Hematopoietic multipotent progenitor cell treated with erythropoietin and hydrocortisone succinate and interleukin-3 and kit ligand, for 4 days (in vitro differentiated cells): ENCODE results near the gene SPRED3.

Experiments
- DNase-seq: peaks from one replicate; pipeline ENCODE4 v3.0.0-alpha.2; 2015

The SPRED3 gene

DNA sequence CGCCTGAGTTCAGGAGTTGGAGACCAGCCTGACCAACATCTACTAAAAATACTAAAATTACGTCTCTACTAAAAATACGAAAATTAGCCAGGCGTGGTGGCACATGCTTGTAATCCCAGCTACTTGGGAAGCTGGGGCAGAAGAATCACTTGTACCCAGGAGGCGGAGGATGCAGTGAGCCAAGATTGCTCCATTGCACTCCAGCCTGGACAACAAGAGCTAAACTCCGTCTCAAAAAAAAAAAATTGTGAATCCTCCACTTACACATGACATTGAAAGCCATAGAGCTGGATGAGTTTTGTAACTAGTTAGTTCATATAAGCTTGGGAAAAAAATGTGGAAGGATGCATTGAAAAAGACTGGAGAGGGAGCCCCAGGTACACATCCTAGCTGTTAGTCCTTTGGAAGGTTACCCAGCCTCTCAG, 14.6 kb upstream of the SPRED3 start:
- DNase-seq: no peak

DNA sequence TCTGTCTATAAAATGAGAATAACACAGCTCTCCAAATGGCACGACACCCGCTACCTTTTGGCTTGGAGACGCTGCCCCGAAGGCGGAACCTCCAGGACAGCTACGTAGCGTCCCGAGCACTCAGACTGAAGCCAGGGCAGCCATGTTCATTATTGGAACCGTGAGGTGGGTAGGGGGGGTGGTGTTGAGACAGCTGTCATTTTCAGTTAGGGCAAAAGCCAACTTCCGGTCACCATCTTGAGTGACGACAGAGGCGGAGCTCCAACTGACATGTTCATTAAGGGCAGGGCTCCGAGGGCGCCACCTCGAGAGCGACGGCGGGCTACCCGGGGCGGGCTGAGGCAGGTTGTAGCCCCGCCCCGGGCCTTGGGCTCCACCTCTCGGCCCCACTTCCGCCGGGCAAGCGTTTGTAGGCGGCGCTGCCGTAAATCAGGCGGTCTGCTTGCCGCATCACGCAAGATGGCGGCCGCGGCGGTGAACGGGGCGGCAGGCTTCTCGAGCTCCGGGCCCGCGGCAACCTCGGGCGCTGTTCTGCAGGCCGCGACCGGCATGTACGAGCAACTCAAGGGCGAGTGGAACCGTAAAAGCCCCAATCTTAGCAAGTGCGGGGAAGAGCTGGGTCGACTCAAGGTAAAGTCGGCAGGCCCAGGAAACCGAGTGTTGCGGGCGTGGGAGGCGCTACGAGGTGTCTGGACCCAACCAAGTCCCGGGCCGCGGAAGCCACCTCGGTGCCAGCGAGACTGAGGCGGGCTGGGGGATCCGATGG, 14.0 kb upstream of the SPRED3 start, which contains the start of gene PSMD8:
PSMD8 (plus strand) TSS at position 240 of the 766 bp plus-strand sequence; CDS start at position 271, 31 bp downstream.
- peak; percentile 100 for DNase-seq

DNA sequence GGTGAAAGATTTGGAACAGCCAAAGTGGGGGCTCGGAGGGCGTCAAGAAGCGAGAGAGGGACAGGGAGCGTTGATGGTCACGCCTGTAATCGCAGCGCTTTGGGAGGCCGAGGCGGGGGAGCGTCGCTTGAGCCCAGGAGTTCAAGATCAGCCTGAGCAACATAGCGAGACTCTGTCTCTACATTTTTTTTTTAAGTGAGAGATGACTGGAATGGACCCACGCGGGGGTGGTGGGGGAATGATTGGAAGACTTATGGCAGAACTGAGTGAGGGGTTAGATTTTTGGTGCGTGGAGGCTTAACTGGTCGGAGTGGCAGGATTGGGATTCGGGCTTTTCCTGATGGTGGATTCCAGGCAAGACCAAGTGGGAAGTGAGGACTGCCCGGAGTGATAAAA, 13.4 kb upstream of the SPRED3 start:
- peak; percentile 56 for DNase-seq

DNA sequence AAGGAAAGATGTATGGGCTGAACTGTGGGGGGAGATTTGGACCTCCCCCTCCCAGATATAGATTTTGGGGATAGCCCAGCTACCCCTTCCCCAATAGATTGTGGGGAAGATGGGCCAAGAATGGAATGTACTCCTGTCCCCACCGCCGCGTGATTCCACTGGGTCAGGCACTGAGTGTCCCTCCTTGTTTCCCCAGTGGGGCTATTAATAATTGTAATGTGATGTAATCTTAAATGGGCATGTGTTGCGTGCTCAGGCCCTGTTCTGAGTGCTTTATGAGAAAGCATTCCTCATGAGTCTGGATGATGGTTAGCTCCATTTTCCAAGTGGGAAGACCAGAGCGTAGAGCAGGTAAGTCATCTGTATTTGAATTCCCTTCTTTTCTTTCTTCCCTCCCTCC, 12.7 kb upstream of the SPRED3 start:
- DNase-seq: no peak

DNA sequence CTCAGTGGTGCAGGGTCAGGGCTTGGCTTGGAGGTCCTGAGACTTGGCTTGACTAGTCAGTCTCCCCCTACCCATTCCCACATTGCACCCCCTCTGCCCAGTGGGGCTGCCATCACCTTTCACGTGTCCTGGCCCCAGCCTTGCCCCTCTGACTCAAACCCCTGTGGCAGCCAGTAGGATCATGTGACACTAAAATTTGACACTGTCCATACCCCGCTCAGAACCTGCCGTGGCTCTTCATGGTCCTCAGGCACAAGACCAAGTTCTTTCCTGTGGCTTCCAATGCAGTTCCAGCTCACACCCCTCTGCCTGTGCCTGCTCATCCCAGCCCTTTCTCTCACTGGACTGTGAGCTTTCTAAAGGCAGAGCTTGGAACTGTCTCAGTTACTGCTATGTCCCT, 11.9 kb upstream of the SPRED3 start:
- no peak for DNase-seq

DNA sequence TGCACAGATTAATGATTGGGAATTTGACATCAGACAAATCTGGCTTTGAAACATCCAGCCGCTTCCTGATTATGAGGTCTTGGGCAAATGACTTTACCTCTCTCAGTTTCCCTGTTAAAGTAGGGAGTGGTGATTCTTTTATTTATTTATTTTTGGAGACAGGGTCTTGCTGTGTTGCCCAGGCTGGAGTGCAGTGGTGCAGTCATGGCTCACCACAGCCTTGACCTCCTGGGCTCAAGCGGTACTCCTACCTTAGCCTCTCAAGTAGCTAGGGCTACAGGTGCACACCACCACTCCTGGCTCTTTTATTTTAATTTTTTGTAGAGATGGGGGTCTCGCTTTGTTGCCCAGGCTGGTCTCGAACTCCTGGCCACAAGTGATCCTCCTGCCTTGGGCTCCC, 11.4 kb upstream of the SPRED3 start:
- no peak for DNase-seq

DNA sequence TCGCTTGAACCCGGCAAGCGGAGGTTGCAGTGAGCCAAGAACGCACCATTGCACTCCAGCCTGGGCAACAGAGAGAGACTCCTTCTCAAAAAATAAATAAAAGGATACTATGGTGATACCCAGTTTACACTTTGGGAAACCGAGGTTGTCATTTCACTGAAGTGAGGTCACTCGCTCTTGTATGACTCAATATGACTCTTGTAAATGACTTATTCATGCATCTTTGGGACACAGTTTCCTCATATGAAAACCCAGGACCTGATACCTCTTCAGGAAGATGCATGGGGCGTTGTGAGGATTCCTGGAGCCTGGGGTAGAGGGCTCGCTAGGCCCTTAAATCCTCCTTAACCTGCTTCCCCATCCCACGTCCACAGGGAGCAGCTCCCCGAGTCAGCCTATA, 9.6 kb upstream of the SPRED3 start:
- no peak for DNase-seq

DNA sequence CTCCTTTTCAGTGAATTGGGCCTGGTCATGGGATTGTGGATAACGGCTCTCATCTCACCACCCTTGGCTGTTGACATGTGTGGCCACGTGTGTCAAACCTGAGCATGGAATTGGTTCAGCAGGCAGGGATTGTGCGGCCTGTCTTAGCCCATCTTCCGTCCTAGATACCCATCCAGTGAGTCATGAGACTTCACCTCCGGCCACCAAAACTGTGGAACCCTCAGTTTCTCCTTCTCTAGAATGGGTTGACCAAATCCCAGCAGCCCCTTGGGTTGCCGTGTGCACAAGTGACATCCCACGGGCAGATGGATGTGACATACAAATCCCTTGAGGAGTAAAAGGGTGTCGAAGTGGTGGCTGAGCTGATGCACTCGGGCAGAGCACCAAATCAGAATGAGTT, 7.4 kb upstream of the SPRED3 start:
- no peak for DNase-seq

DNA sequence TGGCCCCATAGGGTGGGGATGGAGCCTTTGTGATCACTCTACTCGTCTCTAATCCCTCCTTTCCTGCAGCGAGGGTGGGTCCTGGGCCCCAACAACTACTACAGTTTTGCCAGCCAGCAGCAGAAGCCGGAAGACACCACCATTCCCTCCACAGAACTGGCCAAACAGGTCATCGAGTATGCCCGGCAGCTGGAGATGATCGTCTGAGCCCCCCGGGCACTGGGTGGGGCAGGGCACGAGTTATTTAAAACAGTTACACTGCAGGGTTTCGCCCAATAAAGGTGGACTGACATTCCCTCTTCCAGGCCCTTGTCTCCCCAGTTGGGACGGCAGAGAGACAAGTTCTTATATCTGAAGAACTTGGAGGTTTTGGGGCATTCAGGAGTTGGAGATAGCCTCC, 5.3 kb upstream of the SPRED3 start:
- no peak for DNase-seq

DNA sequence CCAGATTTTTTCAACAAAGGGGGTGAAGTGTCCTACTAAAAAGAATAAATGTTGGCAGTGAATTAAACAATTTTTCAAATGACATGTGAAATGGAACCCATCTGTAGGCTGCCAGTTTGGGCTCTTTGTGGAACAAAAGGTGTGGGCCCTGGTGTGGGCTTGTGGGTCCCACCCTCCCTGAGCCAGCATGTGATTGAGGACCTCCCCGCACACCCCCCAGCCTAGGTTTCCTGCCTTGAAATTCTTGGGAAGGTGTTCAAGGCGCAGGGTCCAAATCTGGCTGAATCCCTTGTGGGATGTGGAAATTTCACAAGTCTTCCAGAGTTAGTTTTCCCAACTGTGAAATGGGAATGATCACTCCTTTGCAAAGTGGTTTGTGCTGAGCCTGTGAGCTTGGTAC, 4.8 kb upstream of the SPRED3 start:
- DNase-seq: no peak

DNA sequence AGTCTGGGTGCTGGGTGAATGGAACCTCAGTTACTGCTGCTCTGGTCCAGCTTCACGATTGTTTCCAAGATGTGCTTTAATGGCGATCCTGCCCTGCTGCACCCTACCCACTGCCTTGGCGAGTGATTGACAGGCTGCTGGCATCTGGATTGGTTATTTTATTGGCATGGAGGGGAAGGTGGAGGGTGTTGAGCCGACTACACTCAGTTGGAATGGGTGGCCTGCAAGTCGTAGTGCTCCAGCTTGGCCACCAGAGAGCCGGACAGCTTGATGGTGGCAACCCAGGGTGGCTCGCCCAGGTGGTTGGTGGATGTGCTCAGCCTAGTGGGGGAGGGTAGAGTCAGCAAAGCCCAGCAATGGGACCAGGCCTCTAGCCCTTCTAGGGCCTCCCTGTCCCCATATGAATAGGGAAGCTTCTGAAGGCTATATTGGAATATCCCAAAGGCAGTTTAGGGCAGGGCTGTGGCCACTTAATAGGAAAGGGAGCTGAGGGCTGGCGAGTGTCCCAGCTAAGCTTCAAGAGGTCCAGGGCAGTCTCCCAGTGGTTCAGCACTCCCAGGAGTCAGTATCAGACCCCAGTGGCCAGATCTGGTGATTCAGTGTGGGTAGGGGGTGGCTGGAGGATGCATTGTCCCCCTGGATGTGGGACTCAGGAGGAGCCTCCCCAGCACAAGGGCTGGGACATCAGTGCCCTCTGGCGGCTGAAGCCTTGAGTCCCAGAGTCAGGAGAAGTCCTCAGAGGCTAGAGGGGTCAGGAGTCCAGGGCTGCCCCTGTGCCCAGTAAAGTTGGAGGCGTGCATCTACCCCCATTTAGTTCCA, 4.1 kb upstream of the SPRED3 start:
- peak; percentile 43 for DNase-seq

DNA sequence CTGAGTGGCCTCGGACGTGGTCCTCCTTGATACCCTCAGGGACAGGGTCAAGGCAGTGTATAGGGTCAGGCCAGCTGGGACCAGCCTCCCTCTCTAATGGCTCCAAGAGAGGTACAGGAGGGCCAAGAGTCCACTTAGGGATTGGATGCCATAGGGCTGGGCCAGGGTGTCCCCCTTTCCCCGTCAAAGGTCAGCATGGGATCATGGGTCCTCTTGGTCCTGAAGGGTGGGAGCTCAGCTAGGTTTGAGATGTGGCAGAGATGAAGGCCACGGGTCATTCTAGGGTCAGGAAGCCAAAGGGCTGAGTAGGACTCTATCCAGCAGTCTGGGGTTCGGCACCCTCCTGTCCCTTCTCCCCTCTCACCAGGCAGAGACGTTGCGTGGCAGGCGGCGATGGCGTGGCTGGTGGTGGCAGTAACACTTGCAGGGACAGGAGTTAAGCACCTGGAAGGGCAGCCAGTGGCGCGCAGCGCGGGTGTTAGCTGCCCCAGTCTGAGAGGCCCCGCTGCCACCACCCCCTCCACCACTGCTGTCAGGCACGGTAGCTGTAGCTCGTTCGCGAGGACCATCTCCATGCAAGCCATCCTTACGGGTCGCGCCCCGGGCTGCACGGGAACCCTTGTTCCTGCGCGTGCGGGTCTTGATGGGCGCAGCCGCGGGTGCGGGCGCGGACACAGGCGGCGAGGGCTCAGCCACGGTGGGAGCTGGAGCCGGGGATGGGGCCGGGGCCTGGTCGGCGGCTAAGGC, 3.3 kb upstream of the SPRED3 start:
- no peak for DNase-seq

DNA sequence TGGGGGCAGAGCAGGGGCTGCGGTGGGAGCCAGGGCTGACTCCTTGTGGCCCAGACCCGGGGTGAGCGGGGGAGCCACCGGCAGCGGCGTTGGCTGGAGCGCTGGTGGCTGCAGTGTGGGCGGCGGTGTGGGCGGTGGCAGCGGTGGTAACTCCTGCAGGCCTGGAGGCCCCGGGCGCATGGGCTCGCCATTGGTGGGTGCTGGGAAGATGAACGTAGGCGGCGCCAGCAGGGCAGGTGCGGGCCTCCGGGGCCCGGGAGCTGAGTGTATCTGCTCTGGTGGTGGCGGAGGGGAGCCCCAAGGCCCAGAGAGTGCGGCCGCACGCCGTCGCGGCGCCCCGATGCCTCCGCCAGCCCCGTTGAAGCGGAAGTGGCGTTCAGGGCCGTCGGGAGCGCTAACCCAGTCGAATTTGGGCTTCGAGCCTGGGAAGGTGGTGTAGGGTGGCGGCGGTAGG, 2.7 kb upstream of the SPRED3 start:
- DNase-seq: peak; percentile 64

DNA sequence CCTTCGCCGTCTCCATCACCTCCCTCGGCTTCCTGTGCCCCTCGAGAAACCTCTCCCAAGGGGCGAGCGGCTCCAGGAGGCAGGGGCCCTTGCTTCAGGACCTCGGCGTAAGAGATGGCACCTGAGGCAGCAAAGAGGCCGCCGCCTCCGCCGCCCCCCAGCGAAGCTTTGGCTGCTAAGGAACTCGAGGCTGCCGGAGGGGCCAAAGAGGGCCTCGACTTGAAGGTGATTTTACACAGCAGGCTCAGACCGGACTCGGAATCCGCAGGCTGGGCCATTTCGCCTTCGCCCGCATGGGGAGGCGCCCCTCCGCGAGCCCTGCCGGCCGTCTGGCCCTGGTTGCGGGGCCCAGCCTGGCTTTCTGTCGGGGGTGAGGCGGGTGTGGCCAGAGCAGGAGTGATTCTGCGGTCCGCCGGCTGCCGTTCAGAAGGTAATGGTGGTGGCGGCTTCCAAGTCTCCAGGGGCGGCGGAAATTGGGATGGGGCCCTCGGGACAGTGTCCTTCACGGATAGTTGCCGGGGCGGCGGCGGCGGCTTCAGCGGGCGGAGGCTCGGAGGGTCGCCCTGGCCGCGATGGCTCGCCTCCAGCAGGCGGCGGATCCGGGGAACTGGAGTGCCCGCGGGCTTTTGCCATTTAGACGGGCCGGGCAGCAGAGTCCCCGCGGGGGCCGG, 2.1 kb upstream of the SPRED3 start:
- peak; percentile 33 for DNase-seq

DNA sequence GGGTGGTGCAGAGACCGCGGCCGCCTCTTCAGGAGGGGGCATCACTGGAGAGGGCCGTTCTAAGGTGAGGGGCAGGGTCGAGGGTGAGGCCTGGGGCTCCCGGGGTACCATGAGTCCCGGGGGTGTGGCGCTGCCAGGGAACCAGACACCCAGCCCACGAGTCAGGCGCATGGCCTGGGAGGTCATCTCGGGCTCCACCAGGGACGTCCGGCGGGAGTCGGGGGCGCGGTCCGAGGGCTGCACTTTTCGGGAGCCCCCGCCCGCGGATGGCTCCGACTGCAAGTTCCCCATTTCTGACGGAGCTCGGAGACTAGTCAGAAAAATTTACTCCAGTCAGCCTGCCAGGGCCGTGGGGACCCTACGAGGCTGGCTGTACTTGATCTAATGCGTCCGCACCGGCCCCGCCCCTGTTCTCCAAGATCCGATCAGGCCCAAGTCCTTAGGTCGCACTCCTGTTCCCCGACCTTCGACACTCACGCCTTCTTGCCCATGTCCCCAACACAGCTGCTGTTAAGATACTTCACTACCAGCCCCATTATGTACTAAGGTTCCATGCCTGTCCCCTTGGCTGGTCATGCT, 1.4 kb upstream of the SPRED3 start:
- DNase-seq: peak; percentile 62

DNA sequence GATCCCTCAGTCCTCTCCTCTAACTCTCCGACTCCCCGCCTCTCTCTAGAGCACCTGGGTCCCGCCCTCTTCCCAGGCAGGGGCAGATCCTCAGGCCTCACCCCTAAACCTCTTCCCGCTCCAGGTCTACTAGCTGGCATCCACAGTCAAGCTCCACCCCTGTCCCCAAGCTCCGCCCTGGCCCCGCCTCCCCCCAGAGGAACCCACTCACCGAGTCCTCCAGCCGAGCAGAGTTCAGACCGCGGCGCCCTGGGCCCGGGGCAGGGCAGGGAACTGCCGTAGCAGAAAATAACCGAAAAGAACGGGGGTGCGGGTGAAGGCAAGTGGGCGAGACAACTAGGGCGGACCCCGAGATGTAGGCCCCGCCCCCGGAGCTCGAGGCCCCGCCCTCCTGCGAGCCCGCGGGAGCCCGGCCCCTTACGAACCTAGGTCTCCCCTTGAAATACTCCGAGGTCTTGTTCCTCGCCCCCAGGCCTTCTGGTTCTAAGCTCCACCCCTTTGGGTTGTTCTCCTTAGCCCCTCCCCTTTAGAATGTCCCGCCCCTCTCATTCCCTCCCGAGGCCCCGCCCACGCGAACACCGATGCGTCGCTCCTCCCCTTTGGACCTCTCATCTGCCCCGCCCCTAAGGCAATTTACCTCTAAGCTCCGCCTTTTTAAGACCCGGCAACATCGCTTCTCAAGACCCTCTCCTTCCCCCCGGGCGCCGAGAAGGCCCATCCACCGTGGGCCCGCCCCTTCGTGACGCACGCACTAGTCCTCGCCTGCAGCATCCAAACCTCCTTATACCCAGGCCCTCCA, 748 bp upstream of the SPRED3 start, which contains the start of gene GGN:
GGN (minus strand) TSS at position 485 of the 799 bp plus-strand sequence. CDS start 773 bp downstream, outside the sequence.
- peak; percentile 84 for DNase-seq

DNA sequence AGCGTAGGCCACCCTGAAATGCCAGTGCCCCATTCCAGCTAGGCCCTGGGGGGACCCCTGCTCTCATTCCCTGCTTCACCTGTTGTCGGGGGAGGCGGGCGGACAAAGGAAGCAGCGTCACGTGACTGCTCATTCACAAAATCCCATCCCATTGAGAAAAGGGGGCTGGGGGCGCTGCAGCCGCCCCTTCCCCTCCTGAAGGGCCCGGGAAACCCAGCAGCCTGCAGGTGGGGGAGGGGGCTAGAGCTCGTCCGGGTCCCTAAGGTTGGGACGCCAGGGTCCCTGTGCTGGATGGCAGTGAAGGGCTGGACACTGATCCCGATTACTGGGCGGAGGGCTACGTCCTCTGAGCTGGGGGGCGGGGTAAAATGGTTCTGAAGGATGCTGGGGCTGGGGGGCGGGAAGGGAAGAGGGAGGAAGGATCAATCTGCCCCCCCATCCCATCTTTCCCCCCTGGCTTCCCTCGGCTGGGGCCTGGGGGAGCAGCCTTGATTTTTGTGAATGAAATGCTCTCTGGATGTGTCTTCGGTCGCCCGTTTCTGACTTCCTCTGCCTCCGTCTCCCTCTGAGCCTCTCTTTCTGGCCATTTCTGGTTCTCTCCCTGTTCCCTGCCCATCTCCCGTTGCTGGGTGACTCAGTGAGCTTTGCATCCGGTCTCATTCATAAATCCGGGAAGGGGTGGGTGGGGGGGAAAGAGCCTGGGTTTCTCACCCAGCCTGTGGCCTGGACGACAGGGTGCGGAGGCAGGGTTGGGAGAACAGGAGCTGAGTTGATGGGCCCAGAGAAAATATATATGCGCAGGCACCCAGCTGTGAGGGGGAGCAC, 816 bp downstream of the SPRED3 start:
- no peak for DNase-seq

DNA sequence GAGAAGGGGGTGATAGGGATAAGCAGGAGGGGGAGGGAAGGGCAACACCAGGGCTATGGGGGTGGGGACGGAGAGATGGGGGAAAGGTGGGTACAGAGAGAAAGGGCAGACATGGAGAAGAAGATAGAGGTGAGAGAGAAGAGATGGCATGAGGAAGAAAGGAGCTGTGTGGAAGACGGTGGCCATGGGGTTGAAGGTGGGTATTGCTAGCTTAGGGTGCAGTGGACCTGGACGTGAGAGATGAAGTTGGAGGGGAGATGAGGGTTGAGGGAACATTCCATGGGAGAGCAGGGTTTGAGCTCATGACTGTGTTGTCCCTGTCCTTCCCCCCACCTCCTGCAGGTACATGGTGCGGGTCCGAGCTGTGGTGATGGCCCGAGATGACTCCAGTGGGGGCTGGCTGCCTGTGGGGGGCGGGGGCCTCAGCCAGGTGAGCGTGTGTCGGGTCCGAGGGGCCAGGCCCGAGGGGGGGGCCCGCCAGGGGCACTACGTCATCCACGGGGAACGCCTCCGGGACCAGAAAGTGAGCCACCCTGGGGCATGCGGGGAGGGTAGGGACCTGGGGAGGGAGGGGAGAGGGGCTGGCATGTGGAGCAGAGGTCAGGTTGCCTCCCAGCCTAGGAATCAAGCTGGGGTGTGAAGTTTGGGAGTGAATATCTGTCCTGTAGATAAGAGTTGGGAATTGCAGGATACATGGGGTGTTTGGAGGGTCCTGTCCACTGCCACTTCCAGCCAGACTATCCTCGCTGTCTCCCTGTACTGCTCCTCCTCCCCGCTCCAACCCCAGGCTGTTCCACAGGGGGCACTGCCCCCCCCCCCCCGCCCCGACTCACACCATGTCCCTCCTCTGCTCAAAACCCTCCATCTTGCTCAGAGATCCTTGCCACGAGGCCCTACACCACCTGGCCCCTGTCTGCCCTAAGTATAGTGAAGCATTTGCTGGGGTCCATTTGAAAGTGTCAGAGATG, 1.7 kb downstream of the SPRED3 start:
- DNase-seq: no peak

DNA sequence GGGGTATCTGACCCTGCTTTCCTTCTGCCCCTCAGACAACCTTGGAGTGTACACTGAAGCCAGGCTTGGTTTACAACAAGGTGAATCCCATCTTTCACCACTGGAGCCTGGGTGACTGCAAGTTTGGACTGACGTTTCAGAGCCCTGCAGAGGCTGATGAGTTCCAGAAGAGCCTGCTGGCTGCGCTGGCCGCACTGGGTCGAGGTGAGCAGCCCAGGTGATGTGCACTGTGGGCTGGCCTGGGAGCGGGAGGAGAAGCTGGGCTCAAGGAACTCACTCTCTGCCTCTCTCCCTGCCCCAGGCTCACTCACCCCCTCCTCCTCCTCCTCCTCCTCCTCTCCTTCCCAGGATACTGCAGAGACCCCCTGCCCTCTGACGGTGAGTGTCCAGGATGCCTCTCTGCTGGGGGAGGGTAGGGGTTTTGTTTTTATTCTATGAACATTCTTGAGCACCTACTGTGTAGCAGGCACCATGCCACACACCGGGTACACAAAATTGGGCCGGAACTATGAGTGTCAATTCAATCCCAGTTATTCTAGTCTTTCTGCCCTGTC, 3.5 kb downstream of the SPRED3 start:
- no peak for DNase-seq
